ENCODE results near the gene ASS1. TPM values are rescaled to one million over a fixed set of nuclear protein-coding genes. Genes with fewer than 3 reads are reported as not detected.
A peak's percentile ranks its signal among the peaks of the same experiment; 100 is the strongest.

The ASS1 gene
- total and polyA plus RNA-seq, 2 of the 13 experiments (the other 11 are each of a cell fraction or from before 2014, with no cell fraction given) = 77.6 to 122 TPM

DNA sequence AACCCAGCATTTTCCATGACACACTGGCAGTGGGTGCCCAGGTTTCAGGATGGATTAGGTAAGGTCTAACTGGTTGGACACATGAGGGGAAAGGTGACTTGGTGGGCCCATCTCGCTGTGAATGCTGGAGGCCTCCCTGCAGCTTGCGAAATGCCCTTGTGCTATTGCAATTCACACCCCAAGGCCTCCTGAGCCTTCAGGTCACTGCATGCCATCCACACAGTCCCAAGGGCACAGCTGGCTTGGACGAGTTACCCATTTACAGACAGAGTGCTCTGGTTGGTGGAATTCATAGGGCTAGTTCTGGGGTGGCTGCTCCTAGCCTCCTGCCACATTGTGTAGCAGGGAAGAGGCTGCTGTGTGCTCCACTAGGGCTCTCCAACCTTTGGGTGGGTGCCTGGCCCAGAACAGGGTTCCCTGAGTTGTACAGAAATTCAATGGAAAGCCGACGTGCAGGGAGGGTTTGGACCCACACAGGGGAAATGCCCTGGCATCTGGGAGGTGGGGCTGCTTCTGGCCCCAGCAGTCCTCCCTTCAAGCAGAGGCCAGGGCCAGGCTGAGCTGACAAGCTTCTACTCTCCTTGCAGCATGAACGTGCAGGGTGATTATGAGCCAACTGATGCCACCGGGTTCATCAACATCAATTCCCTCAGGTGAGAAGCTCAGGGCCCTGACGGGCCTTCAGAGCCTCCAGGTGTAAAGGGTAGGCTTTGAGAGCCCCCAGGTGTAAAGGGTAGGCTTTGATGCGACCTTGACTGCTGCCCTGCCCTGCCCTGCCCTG, 54.3 kb downstream of the ASS1 start (continued):
- TF ChIP-seq, protein P1, sequence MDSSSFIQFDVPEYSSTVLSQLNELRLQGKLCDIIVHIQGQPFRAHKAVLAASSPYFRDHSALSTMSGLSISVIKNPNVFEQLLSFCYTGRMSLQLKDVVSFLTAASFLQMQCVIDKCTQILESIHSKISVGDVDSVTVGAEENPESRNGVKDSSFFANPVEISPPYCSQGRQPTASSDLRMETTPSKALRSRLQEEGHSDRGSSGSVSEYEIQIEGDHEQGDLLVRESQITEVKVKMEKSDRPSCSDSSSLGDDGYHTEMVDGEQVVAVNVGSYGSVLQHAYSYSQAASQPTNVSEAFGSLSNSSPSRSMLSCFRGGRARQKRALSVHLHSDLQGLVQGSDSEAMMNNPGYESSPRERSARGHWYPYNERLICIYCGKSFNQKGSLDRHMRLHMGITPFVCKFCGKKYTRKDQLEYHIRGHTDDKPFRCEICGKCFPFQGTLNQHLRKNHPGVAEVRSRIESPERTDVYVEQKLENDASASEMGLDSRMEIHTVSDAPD (CRISPR knock-in tag; IDR thresholded peaks at IDR 0.05) = peak; percentile 71; the same call in 1 of the 2 replicates
- TF ChIP-seq ZNF878 (CRISPR knock-in tag; IDR thresholded peaks at IDR 0.05) (0 out of 2 replicates have a peak, but pooled peaks have one; percentile 73), RNF2 (conservative IDR thresholded peaks at IDR 0.05; ENCODE audit: low read depth) (peak; percentile 82), EHMT2 (IDR thresholded peaks at IDR 0.05; ENCODE audit: borderline replicate concordance, low read depth, low read length) (peak; percentile 22; the same call in 1 of the 2 replicates), CHCHD3 (CRISPR knock-in tag; IDR thresholded peaks at IDR 0.05) (no peak), KLF6 (CRISPR knock-in tag; IDR thresholded peaks at IDR 0.05) (peak; percentile 85), PAF1 (CRISPR knock-in tag; IDR thresholded peaks at IDR 0.05) (no peak), RXRB (CRISPR knock-in tag; IDR thresholded peaks at IDR 0.05; ENCODE audit: borderline replicate concordance) (peak; percentile 93), ZNF75D (CRISPR knock-in tag; IDR thresholded peaks at IDR 0.05; ENCODE audit: borderline replicate concordance) (no peak), ZC3H4 (CRISPR knock-in tag; IDR thresholded peaks at IDR 0.05; ENCODE audit: borderline replicate concordance) (peak; percentile 45), ZSCAN9 (CRISPR knock-in tag; IDR thresholded peaks at IDR 0.05; ENCODE audit: borderline replicate concordance) (peak; percentile 36; the same call in 1 of the 2 replicates), ZNF724P (CRISPR knock-in tag; IDR thresholded peaks at IDR 0.05; ENCODE audit: borderline replicate concordance) (peak; percentile 50; the same call in 1 of the 2 replicates), EED (CRISPR knock-in tag; IDR thresholded peaks at IDR 0.05) (no peak; the same call in 1 of the 2 replicates), SALL2 (CRISPR knock-in tag; IDR thresholded peaks at IDR 0.05) (peak; percentile 79), KMT2A (CRISPR knock-in tag; IDR thresholded peaks at IDR 0.05) (peak; percentile 35; the same call in 1 of the 2 replicates), HOXA5 (CRISPR knock-in tag; IDR thresholded peaks at IDR 0.05) (peak; percentile 81; the same call in 1 of the 2 replicates)
- TF ChIP-seq, protein P2, sequence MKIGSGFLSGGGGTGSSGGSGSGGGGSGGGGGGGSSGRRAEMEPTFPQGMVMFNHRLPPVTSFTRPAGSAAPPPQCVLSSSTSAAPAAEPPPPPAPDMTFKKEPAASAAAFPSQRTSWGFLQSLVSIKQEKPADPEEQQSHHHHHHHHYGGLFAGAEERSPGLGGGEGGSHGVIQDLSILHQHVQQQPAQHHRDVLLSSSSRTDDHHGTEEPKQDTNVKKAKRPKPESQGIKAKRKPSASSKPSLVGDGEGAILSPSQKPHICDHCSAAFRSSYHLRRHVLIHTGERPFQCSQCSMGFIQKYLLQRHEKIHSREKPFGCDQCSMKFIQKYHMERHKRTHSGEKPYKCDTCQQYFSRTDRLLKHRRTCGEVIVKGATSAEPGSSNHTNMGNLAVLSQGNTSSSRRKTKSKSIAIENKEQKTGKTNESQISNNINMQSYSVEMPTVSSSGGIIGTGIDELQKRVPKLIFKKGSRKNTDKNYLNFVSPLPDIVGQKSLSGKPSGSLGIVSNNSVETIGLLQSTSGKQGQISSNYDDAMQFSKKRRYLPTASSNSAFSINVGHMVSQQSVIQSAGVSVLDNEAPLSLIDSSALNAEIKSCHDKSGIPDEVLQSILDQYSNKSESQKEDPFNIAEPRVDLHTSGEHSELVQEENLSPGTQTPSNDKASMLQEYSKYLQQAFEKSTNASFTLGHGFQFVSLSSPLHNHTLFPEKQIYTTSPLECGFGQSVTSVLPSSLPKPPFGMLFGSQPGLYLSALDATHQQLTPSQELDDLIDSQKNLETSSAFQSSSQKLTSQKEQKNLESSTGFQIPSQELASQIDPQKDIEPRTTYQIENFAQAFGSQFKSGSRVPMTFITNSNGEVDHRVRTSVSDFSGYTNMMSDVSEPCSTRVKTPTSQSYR (CRISPR knock-in tag; IDR thresholded peaks at IDR 0.05; ENCODE audit: borderline replicate concordance) = peak; percentile 52; the same call in 1 of the 2 replicates
- TF ChIP-seq, protein P3, sequence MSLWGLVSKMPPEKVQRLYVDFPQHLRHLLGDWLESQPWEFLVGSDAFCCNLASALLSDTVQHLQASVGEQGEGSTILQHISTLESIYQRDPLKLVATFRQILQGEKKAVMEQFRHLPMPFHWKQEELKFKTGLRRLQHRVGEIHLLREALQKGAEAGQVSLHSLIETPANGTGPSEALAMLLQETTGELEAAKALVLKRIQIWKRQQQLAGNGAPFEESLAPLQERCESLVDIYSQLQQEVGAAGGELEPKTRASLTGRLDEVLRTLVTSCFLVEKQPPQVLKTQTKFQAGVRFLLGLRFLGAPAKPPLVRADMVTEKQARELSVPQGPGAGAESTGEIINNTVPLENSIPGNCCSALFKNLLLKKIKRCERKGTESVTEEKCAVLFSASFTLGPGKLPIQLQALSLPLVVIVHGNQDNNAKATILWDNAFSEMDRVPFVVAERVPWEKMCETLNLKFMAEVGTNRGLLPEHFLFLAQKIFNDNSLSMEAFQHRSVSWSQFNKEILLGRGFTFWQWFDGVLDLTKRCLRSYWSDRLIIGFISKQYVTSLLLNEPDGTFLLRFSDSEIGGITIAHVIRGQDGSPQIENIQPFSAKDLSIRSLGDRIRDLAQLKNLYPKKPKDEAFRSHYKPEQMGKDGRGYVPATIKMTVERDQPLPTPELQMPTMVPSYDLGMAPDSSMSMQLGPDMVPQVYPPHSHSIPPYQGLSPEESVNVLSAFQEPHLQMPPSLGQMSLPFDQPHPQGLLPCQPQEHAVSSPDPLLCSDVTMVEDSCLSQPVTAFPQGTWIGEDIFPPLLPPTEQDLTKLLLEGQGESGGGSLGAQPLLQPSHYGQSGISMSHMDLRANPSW (CRISPR knock-in tag; IDR thresholded peaks at IDR 0.05; ENCODE audit: borderline replicate concordance) = no peak
- TF ChIP-seq, protein P4, sequence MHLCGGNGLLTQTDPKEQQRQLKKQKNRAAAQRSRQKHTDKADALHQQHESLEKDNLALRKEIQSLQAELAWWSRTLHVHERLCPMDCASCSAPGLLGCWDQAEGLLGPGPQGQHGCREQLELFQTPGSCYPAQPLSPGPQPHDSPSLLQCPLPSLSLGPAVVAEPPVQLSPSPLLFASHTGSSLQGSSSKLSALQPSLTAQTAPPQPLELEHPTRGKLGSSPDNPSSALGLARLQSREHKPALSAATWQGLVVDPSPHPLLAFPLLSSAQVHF (CRISPR knock-in tag; IDR thresholded peaks at IDR 0.05) = no peak
- TF ChIP-seq, protein P5, sequence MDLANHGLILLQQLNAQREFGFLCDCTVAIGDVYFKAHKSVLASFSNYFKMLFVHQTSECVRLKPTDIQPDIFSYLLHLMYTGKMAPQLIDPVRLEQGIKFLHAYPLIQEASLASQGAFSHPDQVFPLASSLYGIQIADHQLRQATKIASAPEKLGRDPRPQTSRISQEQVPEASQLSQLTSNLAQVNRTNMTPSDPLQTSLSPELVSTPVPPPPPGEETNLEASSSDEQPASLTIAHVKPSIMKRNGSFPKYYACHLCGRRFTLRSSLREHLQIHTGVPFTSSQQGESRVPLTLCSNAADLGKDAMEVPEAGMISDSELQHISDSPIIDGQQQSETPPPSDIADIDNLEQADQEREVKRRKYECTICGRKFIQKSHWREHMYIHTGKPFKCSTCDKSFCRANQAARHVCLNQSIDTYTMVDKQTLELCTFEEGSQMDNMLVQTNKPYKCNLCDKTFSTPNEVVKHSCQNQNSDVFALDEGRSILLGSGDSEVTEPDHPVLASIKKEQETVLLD (CRISPR knock-in tag; IDR thresholded peaks at IDR 0.05; ENCODE audit: low read depth) = no peak

All from HepG2 (cell line).